ENCODE results near the gene IZUMO3.
"Not testable (repeated sequence)": the region's sequence is repeated elsewhere in the genome, so short reads cannot be mapped to it uniquely, and the experiment has no call there.

Gene IZUMO3

GRCh38 chr9:24545847-24546522, at the start of gene IZUMO3:
Gene IZUMO3, minus strand, starts transcription at chr9:24545897. Its CDS starts 248 bp downstream, at chr9:24545649.
- no peak for DNase-seq (ENCODE audit: low read depth, low spot score)

GRCh38 chr9:24594234-24594850, 48.6 kb upstream of the IZUMO3 start:
- no peak for DNase-seq (ENCODE audit: low read depth, low spot score)

DNA sequence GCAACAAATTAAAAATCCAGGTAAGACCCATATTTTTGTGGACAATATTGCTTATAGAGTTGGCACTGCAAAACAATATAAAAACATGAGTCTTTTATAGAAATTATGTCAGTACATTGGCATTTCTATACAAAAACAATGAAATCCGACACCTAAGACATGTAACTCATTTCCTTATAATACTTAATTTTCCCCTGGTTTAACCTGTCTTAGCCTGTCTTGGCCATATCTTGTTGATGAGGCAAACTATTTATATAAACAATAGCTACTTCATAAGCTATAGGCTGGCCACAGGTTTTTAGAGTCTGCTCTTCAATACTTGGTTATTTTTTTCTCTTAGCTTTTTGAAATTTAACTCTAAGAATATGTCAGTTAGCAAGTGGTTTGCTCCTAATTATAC, 44.7 kb upstream of the IZUMO3 start:
- DNase-seq (ENCODE audit: low read depth, low spot score): no peak

DNA sequence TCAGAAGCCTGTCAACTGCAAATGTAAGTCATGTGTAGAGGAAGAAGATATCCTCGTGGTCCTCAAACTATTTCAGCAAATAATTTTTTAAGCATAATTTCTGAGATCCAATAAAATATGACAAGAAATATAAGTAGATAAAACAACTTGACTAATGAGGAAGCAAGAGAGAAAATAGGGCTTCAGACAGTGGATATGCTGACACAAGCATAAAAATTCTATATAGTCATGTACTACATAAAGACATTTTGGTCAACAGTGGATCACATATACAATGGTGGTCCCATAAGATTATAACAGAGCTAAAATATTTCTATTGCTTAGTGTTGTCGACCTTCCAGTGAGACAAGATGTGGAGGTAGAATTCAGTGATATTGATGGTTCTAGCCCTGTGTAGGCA, 42.2 kb upstream of the IZUMO3 start:
- DNase-seq (ENCODE audit: low read depth, low spot score): no peak

DNA sequence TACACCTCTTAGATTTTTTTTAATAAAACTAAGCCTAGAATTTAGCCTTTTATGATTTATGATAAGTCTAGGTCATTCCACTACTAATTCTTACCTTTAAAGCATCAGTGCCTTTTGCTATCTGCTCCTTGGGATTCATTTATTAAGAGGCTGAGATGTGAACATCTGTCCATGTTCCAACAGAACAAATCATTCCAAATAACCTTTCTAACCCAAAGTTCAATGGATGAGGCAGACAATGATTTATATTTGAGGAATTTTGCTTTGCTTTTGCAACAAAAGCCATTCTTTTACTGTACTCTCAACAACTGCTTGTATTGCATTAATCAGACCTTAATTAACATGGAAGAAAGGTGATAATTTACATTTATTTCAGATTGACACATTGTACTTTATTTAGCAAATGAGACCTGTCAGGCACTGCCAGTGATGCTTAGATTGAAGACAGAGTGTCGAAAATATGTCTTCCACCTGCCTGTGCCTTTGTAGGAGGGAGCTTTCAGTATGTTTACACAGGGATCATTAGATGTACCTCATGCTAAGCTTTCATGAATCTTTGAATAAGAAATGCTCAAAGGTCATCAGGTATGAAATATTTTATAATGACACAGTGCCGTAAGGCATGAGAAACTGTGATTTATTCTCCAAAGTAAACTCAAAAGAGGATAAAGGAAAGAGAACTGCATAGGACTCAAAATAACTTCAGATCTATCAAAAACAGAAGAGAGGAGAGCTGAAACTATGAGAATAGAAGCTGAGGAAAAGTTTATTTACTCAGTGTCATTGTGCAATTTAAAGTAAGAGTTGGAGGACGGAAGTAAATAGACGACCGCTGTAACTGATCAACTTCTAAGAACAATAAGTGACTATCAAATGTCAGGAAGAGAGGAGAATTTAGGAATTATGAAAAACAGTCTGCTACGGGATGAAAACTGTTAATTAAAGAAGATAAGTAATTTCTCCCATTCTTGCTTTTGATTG, 36.7 kb upstream of the IZUMO3 start:
- DNase-seq (ENCODE audit: low read depth, low spot score): no peak

DNA sequence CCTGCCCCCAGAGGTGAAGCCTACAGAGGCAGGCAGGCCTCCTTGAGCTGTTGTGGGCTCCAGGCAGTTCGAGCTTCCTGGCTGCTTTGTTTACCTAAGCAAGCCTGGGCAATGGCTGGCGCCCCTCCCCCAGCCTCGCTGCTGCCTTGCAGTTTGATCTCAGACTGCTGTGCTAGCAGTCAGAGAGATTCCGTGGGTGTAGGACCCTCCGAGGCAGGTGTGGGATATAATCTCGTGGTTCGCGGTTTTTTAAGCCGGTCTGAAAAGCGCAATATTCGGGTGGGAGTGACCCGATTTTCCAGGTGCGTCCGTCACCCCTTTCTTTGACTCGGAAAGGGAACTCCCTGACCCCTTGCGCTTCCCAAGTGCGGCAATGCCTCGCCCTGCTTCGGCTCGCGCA, 34.3 kb upstream of the IZUMO3 start:
- DNase-seq (ENCODE audit: low read depth, low spot score): not testable (repeated sequence)

DNA sequence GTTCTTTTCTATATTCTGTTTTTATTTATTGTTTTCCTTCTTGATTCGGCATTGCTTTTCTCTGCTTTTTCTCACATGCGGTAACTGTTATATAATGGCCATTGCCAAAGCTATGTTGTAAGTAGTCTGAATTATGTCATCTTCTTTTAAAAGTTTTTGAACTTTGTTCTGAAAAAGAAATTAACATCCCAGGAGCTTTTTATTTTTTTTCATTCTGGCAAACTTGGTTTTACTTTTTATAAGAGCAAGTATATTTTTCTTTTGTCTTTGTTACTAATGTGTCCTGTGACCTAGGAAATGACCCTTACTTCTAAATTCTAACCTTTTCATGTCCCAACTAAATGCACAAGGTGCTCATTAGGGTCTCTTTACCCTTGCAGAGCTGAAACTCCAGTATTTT, 26.7 kb upstream of the IZUMO3 start:
- DNase-seq (ENCODE audit: low read depth, low spot score): no peak

GRCh38 chr9:24561957-24562356, 16.3 kb upstream of the IZUMO3 start:
- DNase-seq (ENCODE audit: low read depth, low spot score): no peak

DNA sequence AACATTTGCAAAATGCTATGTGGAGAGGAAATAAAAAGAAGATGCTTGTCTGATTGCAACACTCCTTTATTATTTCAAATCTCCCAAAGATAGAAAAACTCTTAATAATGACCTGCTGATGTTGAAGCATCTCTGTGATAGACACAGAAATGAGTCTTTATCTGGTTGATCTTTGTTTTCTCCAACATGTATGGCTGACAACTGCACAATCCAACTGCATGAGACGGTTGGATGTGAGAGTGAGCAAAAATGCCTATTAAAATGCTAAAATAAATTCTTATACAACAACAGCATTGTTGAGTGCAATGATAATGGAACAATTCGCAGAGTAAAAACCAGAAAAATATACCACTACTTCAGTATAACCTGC, 7.5 kb upstream of the IZUMO3 start:
- no peak for DNase-seq (ENCODE audit: low read depth, low spot score)

DNA sequence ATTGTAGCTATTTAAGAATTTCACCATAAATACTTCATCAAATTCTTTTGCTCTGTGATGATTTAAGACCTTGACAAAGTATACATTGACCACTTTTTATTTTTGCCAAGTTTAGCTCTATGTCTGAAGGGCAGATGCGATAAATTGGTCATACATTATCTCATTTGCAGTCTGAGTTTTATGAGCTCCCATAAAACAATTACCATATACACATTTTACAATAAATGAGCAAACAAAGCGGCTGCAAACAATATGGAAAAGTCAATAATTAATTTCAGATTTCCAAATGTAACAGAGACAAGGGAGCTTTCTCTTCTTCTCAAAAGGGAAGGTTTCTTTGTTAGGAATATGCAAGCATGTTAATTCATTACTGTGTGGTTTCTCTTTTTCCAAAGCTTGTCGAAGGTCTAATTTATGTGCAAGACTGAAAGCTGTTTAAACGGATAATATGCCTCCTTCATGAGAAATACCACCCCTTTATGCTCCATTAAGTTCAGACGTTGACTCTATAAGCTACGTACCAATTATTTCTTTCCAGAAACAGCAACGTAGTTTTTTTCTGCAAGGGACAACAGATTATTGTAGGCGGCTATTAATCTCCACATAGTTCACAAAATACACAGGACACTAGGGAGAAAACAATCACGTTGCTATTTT, 7.0 kb upstream of the IZUMO3 start:
- no peak for DNase-seq (ENCODE audit: low read depth, low spot score)

DNA sequence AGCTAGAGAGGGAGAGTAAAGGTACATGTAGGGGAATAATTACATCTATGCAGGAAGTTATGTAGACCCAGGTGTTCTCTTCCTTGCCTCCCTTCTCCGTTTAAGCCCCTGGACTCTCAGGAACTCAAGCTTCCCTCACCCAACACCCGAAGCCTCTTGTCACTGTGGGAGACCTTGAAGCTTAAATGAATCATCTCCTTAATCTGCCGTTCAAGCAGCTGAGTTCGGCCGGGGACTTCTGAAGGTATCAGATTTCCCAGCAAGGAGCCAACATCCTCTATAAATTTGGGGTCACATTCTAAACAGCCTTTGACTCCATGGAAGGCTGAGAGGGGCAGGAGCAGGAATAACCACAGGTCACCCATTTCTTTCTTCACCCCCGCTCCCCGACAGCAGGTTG, 412 bp downstream of the IZUMO3 start:
- no peak for DNase-seq (ENCODE audit: low read depth, low spot score)

GRCh38 chr9:24518545-24518944, 27.2 kb downstream of the IZUMO3 start:
- DNase-seq (ENCODE audit: low read depth, low spot score): no peak

- no peak for DNase-seq (ENCODE audit: low read depth, low spot score)
Observed at GRCh38 chr9:24516463-24516862, 29.2 kb downstream of the IZUMO3 start.

GRCh38 chr9:24509850-24510249, 35.8 kb downstream of the IZUMO3 start:
- peak; percentile 77 for DNase-seq (ENCODE audit: low read depth, low spot score)

DNA sequence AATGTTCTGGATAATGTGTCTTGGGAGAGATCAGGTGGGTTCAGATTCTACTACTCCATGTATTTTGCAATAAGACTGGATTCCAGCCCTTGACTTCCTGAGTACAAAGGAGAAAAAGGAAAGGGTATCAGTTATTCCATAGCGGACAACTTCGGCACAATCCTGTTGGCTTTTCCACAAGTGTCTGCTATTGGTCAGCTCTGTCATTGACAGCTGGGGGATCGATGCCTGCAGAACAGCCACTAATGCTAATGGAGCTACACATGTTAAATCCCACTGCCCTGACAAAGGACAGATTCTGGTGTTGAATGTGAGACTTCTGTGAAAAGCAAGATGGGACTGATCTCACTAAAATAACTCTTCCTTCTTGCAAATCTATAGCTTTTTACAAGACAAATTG, 41.2 kb downstream of the IZUMO3 start:
- no peak for DNase-seq (ENCODE audit: low read depth, low spot score)

DNA sequence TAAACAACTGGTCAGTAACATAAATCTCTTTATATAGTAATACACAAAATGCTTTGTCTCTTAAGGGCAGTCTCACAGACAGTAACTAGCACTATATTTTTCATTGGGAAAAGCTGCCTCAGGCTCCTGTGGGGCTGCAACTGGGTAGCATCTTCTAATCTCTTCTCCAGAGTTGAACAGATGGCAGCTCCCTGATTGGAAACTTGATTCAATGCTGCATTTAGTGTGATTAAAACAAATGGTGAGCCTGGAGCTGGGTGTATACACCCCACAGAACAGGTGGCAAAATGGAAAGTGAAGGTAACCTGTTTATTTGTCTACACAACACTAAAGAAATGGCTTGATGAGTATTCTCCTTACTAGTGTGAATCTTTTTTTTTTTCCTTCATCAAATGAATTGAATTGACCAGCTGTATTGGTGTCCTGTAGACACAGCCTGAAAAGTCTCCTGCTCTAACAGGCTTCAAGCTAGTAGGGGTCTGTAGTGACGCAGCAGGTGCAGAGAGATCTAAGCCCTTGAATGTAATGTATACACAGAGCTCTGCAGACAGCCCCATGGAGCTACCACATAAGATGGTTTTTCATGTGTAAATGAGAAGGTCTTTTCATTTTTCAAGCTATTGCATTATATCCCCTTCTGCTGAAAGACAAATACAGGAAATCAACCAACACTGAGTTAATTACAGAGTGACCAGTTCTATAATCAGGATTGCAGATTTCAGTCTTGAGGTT, 43.3 kb downstream of the IZUMO3 start:
- no peak for DNase-seq (ENCODE audit: low read depth, low spot score)

DNA sequence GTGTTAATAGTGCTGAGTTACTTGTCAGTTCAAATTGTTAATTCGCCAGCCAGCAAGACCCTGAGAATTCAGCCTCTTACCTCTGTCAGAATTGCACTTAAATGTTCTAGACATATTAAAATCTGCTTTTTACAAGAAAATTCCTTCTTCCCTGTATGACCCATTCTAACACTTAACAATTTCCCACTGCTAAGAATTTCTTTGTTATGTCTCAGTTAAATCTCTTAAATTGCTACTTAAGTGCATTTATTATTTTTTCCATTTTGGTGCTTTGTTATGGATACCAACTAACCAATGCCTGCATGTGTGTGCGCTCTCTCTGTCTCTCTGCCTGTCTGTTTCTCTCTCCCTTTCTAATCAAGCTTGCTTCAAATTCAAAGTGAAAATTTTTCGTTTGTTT, 44.9 kb downstream of the IZUMO3 start:
- no peak for DNase-seq (ENCODE audit: low read depth, low spot score)

- no peak for DNase-seq (ENCODE audit: low read depth, low spot score)
Observed at GRCh38 chr9:24498632-24499031, 47.1 kb downstream of the IZUMO3 start.

DNA sequence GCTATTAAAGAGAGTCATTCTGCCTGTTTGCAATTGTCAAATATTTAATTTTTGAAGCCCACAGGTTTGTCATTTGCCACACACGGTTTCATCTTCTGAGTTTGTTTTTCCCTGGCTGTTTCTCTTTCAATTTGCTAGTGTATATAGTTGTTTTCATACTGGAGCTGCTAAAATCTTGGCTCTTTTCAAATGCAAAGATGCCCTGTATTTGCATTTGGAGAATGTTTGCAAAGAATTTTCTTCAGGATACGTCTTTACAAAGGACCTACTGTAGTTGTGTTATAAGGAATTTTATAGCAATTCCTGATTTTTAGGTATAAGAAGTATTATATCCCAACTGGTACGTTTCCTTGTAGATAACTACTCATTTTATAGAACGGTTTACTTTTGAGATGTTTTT, 48.0 kb downstream of the IZUMO3 start:
- DNase-seq (ENCODE audit: low read depth, low spot score): no peak
